Measurements from ENCODE around the gene PDE4D.
A peak's percentile ranks its signal among the peaks of the same experiment; 100 is the strongest.

The PDE4D gene

DNA sequence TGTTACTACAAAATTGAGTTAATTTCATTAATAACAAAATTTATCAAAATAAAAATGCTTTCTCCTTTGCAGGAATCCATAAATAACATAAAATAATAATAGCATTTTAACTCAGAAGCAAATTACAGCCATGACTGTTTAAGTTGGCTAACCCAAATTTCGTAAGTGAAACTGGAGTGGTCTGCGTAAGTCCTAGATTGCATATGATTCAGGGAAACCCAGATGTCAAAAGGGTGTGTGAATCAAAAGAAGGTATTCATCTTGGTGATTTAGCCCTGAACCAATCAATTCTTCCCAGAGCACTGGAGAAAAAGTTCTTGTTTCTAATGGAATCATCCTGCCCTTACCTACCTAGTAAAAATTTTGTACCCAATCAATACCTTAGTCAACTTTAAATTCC lies 763.1 kb downstream of the PDE4D start:
- H3K9me3 ChIP-seq (replicated peaks in 1 of 11), result no peaks in the 10 kb centered on the region
- H3K4me1 ChIP-seq, result peaks cover 24 to 32% (median 27%) of the 10 kb centered on the region in 10 experiments
- no peaks in the 10 kb centered on the region for H4K20me1 ChIP-seq
- no peak overlapping the region for H3K4me3 ChIP-seq
- no peak overlapping the region for H3K9ac ChIP-seq
- H3K27me3 ChIP-seq, result no peaks in the 10 kb centered on the region
- H3K36me3 ChIP-seq, result no peaks in the 10 kb centered on the region
- no peak overlapping the region for H3K4me2 ChIP-seq
- H3K27ac ChIP-seq, result no peak overlapping the region
- no peak for TF ChIP-seq Cebpa-rat (IDR thresholded peaks at IDR 0.05)

DNA sequence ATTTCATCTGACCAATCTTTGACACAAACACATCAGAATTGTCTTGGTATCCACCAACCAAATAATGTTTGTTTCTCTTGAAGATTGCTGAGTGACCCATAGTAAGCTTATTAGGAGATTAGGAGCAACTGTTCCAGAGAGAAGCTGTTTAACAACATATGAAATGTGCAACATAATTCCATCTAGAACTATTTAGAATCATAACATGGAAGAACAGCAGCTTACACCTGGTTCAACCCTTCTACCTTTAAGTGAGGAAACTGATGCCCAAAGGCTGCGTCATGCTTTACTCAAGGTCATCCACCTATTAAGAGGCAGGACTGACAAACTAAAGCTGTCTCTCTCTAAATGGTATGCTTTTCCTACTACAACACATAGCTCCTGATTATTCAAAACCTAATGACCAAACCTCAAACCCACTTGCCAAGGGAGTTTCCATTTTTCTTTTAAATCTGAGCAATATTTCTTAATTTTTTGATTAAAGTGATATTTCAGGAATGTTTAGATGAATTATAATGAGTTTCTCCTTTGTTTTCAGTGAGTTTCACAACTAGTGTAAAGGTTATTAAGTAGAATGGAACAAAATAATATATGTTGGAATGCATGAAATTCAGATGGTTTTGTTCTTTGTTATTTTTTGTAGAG lies 764.8 kb downstream of the PDE4D start:
- Histone ChIP-seq H3K9me3 (replicated peaks in 1 of 11) (no peaks in the 10 kb centered on the region), H3K36me3 (no peaks in the 10 kb centered on the region), H3K4me2 (peak overlapping the region in 6 of 11 experiments; percentile 65 to 81 (median 74); a peak in 8 of 22 replicates), H3K4me1 (peaks cover 31 to 48% (median 40%) of the 10 kb centered on the region in 10 experiments), H3K4me3 (no peak overlapping the region), H3K9ac (no peak overlapping the region), H3K27me3 (no peaks in the 10 kb centered on the region), H4K20me1 (no peaks in the 10 kb centered on the region), H3K27ac (no peak overlapping the region)
- TF ChIP-seq Cebpa-rat (IDR thresholded peaks at IDR 0.05), result no peak

- TF ChIP-seq Cebpa-rat (IDR thresholded peaks at IDR 0.05), result no peak
- peak overlapping the region; percentile 47 to 75 (median 67); a peak in 21 of 22 replicates for H3K9ac ChIP-seq
- H3K4me2 ChIP-seq, result peak overlapping the region; percentile 73 to 92 (median 85)
Observed at GRCh38 chr5:59126708-59127573, 766.6 kb downstream of the PDE4D start.

DNA sequence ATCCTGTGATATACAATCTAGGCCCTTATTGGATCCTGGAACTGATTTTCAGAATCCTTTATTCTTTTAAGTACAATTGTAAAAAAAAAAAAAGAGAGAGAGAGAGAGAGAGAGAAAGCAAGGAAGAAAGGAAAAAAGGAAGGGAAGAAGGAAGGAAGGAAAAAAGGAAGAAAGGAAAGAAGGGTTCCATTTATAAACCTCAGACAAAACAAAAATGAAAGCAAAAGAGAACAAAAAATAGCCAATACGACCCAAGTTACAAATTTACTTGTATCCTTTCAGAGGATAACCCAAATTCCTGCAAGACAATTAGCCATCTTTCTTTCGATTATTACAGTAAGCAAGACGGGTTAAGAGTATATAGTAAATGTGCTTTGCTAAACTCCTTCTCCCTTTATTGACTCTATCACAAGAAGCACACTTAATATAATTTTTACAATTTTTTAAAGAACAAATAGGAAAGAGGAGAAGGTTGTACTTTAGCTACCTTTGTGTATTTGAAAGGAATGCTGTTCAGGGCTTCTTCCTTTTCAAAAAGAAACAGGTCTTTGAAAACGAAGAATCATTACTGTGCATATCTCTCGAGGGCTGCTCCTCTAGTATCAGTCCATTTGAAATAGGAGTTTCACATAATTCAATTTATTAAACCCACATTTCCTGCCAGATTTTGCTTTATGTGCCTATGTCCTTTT lies 767.4 kb downstream of the PDE4D start:
- H3K9me3 ChIP-seq (replicated peaks in 1 of 11), result no peaks in the 10 kb centered on the region; a peak in 1 of 22 replicates
- no peaks in the 10 kb centered on the region for H3K27me3 ChIP-seq
- H3K36me3 ChIP-seq, result no peaks in the 10 kb centered on the region
- H4K20me1 ChIP-seq, result no peaks in the 10 kb centered on the region
- H3K27ac ChIP-seq, result peak overlapping the region in 10 of 11 experiments; percentile 25 to 84 (median 78); a peak in 13 of 22 replicates
- no peak for TF ChIP-seq Cebpa-rat (IDR thresholded peaks at IDR 0.05)
- H3K4me2 ChIP-seq, result peak overlapping the region; percentile 73 to 92 (median 85)
- peak overlapping the region in 2 of 11 experiments; percentile 67 to 75; a peak in 1 of 22 replicates for H3K9ac ChIP-seq
- H3K4me1 ChIP-seq, result peaks cover 31 to 61% (median 44%) of the 10 kb centered on the region in 10 experiments
- H3K4me3 ChIP-seq, result no peak overlapping the region

More at GRCh38 chr5:59126708-59127573, 766.6 kb downstream of the PDE4D start:
- Histone ChIP-seq H3K27me3 (no peaks in the 10 kb centered on the region), H3K9me3 (replicated peaks in 1 of 11) (no peaks in the 10 kb centered on the region), H3K36me3 (no peaks in the 10 kb centered on the region), H4K20me1 (no peaks in the 10 kb centered on the region), H3K27ac (peak overlapping the region; percentile 62 to 84 (median 78); a peak in 21 of 22 replicates), H3K4me1 (peaks cover 31 to 55% (median 44%) of the 10 kb centered on the region in 10 experiments), H3K4me3 (peak overlapping the region; percentile 29 to 56 (median 40); a peak in 13 of 20 replicates)

- Histone ChIP-seq H4K20me1 (no peaks in the 10 kb centered on the region), H3K36me3 (no peaks in the 10 kb centered on the region), H3K4me2 (peak overlapping the region; percentile 73 to 92 (median 85)), H3K4me3 (no peak overlapping the region), H3K4me1 (peaks cover 31 to 66% (median 44%) of the 10 kb centered on the region in 10 experiments), H3K9me3 (replicated peaks in 1 of 11) (no peaks in the 10 kb centered on the region; a peak in 1 of 22 replicates), H3K27me3 (no peaks in the 10 kb centered on the region), H3K27ac (peak overlapping the region in 9 of 11 experiments; percentile 15 to 84 (median 74); a peak in 12 of 22 replicates), H3K9ac (peak overlapping the region in 1 of 11 experiments; percentile 10; a peak in 1 of 22 replicates)
- TF ChIP-seq Cebpa-rat (IDR thresholded peaks at IDR 0.05), result no peak
Observed at GRCh38 chr5:59125011-59125961, 768.2 kb downstream of the PDE4D start.

- Histone ChIP-seq H3K4me2 (peak overlapping the region in 3 of 11 experiments; percentile 2 to 19 (median 12); a peak in 5 of 22 replicates), H3K9me3 (replicated peaks in 1 of 11) (no peaks in the 10 kb centered on the region; a peak in 1 of 22 replicates), H3K27ac (no peak overlapping the region), H3K9ac (no peak overlapping the region), H3K4me1 (peaks cover 31 to 66% (median 44%) of the 10 kb centered on the region in 10 experiments), H3K4me3 (no peak overlapping the region), H3K27me3 (no peaks in the 10 kb centered on the region), H3K36me3 (no peaks in the 10 kb centered on the region), H4K20me1 (no peaks in the 10 kb centered on the region)
- no peak for TF ChIP-seq Cebpa-rat (IDR thresholded peaks at IDR 0.05)
Observed at GRCh38 chr5:59123595-59124561, 769.6 kb downstream of the PDE4D start.

GRCh38 chr5:59119480-59119879 lies 774.0 kb downstream of the PDE4D start:
- no peak overlapping the region for H3K4me3 ChIP-seq
- H3K4me1 ChIP-seq, result peaks cover 0 to 51% (median 12%) of the 10 kb centered on the region in 10 experiments; a peak in 12 of 20 replicates
- TF ChIP-seq Cebpa-rat (IDR thresholded peaks at IDR 0.05), result no peak
- H3K9me3 ChIP-seq (replicated peaks in 1 of 11), result no peaks in the 10 kb centered on the region; a peak in 1 of 22 replicates
- no peak overlapping the region for H3K4me2 ChIP-seq
- H3K27ac ChIP-seq, result no peak overlapping the region
- H3K9ac ChIP-seq, result no peak overlapping the region
- no peaks in the 10 kb centered on the region for H4K20me1 ChIP-seq
- H3K27me3 ChIP-seq, result no peaks in the 10 kb centered on the region
- no peaks in the 10 kb centered on the region for H3K36me3 ChIP-seq

All from BLaER1 treated with 17β-estradiol and CSF1 and Interleukin-3, amounts not matched to agents 10 nM and 100 nM (cell line).